Adrenal gland (tissue), 12 donors: ENCODE measurements around the gene CBX8. TPM values are rescaled to one million over a fixed set of nuclear protein-coding genes. Genes with fewer than 3 reads are reported as not detected.

Experiments used
- DNase-seq, 7 donors: peaks; one replicate each; pipeline ENCODE4 v3.0.0-alpha.2; 2019 to 2020
- H3K27ac ChIP-seq, 5 donors: fragments of 200-600 bp; sonication (generic) in 4 of 5; 1 replicate in 3 of 5; 2 replicates in 2 of 5; pipeline versions ENCODE4 v1.5.1 to v1.8.0; 2016 to 2020; ENCODE audit warnings: mild to moderate bottlenecking in 1 of 5
- H3K27me3 ChIP-seq: fragments of 200-600 bp; 2 replicates; pipeline ENCODE4 v1.8.0; 2021
- H3K36me3 ChIP-seq, 2 donors: fragments of 200-600 bp; replicated peaks in 1 of 2; 1 replicate in 1 of 2; 2 replicates in 1 of 2; pipeline versions ENCODE4 v1.5.1 to v1.8.0; 2018 to 2022
- H3K4me1 ChIP-seq, 2 donors: fragments of 200-600 bp; replicated peaks in 1 of 2; 1 replicate in 1 of 2; 2 replicates in 1 of 2; pipeline versions ENCODE4 v1.5.1 to v1.8.0; 2018 to 2021
- H3K4me3 ChIP-seq, 4 donors: fragments of 200-600 bp; sonication (generic) in 3 of 4; one replicate each; pipeline ENCODE4 v1.5.1; 2016 to 2018
- H3K9me3 ChIP-seq, 3 donors: fragments of 200-600 bp; sonication (generic) in 1 of 3; replicated peaks in 1 of 3; 1 replicate in 2 of 3; 2 replicates in 1 of 3; pipeline versions ENCODE4 v1.5.1 to v1.8.0; 2016 to 2021
- POLR2A ChIP-seq, 2 donors: fragments of 450-650 bp; IDR thresholded peaks; one replicate each; pipeline ENCODE4 v1.6.1; 2017; ENCODE audit warnings: antibody characterized with exemption in 2 of 2, mild to moderate bottlenecking in 2 of 2, moderate library complexity in 1 of 2
- WGBS, 4 donors: extraction: QIAGEN DNeasy Blood & Tissue Kit in 2 of 4; methylation state at CpG; one replicate each; pipeline versions ENCODE4 v1.1.5 to v1.1.7; 2013 to 2017; 5-methylcytosine and 5-hydroxymethylcytosine counted together
- intact Hi-C, 2 donors: fragments of 100-400 bp; cut with DNase I; formaldehyde crosslinking; loops; one replicate each; pipeline versions ENCODE4 v1.14.1 to v1.15.0; 2022 to 2023
- polyA plus RNA-seq, 3 donors: library from polyadenylated mRNA; stranded (reverse); fragments of 200-250 nt in 2 of 3; fragments of 350-450 nt in 1 of 3; fragmentation: Illumina TruSeq in 1 of 3; extraction: RNeasy Lipid Tissue Mini Kit (QIAGEN cat#74804) in 1 of 3; gene quantifications; one replicate each; pipeline ENCODE4 v1.2.3, GENCODE V29; 2013 to 2014
- total RNA-seq, 9 donors: library from RNA; depleted of rRNA in 4 of 9; stranded (reverse); fragments of >200 nt in 4 of 9; fragments of 120-200 nt in 1 of 9; fragmentation: NEBNext Ultra II Directional in 1 of 9; extraction: Animal tissue kit (Norgen Biotek cat#: 25700) in 1 of 9; gene quantifications; one replicate each; pipeline versions ENCODE4 v1.1.0 to v1.2.4, GENCODE V29; 2013 to 2023
- TF ChIP-seq, protein P1 (sequence below), 6 experiments: fragments of 450-650 bp in 4 of 6; fragments of 200-600 bp in 2 of 6; sonication (generic) in 1 of 6; IDR thresholded peaks; 1 replicate in 5 of 6; 2 replicates in 1 of 6; pipeline versions ENCODE4 v1.5.1 to v1.8.0; 2016 to 2021; ENCODE audit warnings: antibody characterized with exemption in 6 of 6, mild to moderate bottlenecking in 2 of 6, moderate library complexity in 1 of 6
- donor health status: healthy with polysubstance abuse.
- donor health status: Bipolar disorder and iron deficiency.
- donor health status: DM: yes; HTN: yes; CAD: no.
- donor health status: DM: no; HTN: no; CAD: no.
- donor health status: DM: no; HTN: no; CAD: no.
- donor health status: DM: yes; HTN: yes; CAD: no.

CBX8 gene
- total and polyA plus RNA-seq, 12 donors = 0.85 to 10.6 (median 5.5) TPM

DNA sequence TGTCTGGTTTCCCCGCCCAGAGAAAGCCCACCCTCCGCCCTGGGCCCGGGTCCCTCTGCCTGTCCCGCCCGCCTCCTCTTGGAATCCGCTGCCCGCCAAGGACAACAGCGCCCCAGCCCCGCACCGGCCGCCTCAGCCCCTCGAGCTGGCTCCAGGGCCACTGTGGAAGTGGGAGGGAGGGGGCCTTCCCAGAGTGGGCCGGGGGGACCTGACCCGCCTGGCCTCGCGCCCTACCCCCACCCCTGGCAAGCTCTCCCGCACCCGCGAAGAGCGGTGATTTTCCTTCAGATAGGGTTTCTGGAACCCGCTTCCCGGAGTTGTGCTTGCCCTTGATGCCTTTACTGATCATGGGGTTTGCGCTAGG is 2.3 kb upstream of the CBX8 start:
- WGBS, 4 donors = 3 to 6% (median 5%) methylated on average over 11 to 23 of the region's 23 CpGs
- Histone ChIP-seq H3K4me1 (peaks cover 13 to 30% of the 10 kb centered on the region in 2 donors), H3K27me3 (peaks cover 64% of the 10 kb centered on the region), H3K4me3 (no peak overlapping the region), H3K9me3 (no peaks in the 10 kb centered on the region), H3K36me3 (no peaks in the 10 kb centered on the region), H3K27ac (no peak overlapping the region)
- TF ChIP-seq, protein P1, sequence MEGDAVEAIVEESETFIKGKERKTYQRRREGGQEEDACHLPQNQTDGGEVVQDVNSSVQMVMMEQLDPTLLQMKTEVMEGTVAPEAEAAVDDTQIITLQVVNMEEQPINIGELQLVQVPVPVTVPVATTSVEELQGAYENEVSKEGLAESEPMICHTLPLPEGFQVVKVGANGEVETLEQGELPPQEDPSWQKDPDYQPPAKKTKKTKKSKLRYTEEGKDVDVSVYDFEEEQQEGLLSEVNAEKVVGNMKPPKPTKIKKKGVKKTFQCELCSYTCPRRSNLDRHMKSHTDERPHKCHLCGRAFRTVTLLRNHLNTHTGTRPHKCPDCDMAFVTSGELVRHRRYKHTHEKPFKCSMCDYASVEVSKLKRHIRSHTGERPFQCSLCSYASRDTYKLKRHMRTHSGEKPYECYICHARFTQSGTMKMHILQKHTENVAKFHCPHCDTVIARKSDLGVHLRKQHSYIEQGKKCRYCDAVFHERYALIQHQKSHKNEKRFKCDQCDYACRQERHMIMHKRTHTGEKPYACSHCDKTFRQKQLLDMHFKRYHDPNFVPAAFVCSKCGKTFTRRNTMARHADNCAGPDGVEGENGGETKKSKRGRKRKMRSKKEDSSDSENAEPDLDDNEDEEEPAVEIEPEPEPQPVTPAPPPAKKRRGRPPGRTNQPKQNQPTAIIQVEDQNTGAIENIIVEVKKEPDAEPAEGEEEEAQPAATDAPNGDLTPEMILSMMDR (IDR thresholded peaks at IDR 0.05) = no peak
- TF ChIP-seq POLR2A (IDR thresholded peaks at IDR 0.05) = no peak
- intact Hi-C loops = loop anchor here in 1 of 2 donors (2.0 kb wide), 1 partner anchor 42 kb away; no protein-coding TSS in a partner anchor
- DNase-seq = no peak

DNA sequence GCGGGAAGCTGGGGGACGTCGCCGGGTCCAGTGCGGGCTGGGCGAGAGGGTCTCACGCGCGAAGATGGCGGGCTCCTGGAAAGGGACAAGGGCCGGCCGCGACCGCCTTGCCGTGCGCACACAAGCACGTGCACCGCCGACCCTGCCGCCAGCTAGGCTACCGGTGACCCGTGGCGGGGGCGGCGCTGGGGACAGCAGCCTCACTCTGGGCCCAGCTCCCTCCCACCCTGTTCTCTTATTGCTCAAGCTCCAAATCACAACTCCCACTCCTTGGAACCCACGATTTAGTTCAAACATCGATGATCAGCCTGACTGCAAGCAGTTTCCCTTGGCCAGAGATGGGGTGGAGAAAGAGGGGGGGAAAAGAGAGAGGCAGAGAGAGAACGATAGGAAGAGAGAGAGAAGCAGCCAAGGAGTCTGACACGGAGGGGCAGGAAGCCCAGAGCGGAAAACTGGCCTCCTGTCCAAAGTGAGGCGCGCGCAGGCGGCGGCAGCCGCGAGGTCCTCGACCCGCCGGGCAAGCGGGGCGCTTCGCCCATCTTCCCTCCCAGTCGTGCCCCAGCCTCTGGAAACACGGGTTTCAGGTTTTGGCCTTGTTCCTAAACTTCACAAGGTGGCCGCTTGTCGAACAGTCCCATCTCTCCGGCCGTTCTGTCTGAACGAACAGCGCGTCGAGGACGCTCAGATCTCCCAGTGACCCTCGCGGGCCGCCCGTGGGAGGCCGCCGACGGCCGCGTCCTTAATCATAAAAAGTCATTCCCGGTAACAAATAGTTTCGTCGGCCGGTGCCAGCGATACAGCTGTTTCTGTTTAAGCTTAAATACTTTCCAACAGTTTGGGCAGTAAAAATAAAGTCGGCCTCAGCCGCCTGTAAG is 1.7 kb upstream of the CBX8 start:
- TF ChIP-seq, protein P1 (IDR thresholded peaks at IDR 0.05) = no peak
- no peak for TF ChIP-seq POLR2A (IDR thresholded peaks at IDR 0.05)
- no peak overlapping the region for H3K27ac ChIP-seq
- H3K27me3 ChIP-seq = peaks cover 59% of the 10 kb centered on the region
- intact Hi-C loops = loop anchor here in 1 of 2 donors (2.0 kb wide), 1 partner anchor 42 kb away; no protein-coding TSS in a partner anchor
- H3K36me3 ChIP-seq = no peaks in the 10 kb centered on the region
- H3K9me3 ChIP-seq = no peaks in the 10 kb centered on the region
- no peak for DNase-seq
- peaks cover 13 to 30% of the 10 kb centered on the region in 2 donors for H3K4me1 ChIP-seq
- peak overlapping the region in 2 of 4 donors; percentile 48 to 73 for H3K4me3 ChIP-seq
- WGBS, 4 donors = 2 to 5% (median 2%) methylated on average over 33 to 70 of the region's 70 CpGs

DNA sequence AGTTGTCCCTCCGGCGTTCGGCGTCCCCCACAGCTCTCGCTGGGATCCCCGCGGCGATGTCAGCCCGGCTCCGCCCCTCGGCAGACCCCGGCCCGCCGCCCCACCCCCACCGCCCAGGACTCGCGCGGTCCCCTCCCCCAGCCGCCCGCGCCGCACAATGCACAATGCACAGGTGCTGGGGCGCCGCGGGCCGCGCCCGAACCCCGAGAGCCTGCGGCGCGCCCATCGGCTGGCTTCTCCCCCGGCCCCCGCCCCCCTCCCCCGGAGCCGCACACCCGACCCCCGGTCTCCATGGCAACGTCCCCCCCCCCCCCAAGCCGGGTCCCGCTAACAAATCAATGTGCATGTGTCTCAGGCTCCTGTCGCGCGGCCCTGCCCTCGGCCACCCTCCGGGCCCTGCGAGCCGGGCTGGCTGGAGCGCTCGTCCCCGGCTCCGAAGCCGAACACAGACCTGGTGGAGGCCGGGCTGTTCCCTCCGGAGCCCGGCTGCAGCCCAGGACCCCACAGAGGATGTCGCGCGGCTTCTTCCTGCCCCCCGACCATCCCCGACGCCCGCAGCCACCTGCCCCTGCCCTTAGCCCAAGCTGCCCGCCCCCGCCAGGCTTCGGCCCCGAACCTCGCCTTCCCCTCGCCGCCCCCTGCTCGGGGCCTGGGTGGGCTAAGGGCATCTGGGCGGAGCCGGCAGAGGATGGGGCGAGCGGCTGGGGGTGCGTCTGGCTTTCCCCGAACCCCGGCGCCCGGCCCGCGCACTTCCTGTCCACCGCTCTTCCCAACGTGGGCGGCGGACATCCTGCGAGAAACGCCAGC is 818 bp upstream of the CBX8 start:
- Histone ChIP-seq H3K27ac (peak overlapping the region in 1 of 5 donors; percentile 84), H3K27me3 (peaks cover 59% of the 10 kb centered on the region), H3K9me3 (no peaks in the 10 kb centered on the region), H3K4me1 (peaks cover 13 to 30% of the 10 kb centered on the region in 2 donors), H3K36me3 (no peaks in the 10 kb centered on the region), H3K4me3 (peak overlapping the region in 2 of 4 donors; percentile 48 to 73)
- intact Hi-C loops = loop anchor here in 1 of 2 donors (2.0 kb wide), 1 partner anchor 43 kb away; no protein-coding TSS in a partner anchor
- DNase-seq = peak in 2 of 7 donors; percentile 40
- 1 to 3% (median 1%) methylated on average over 7 to 89 of the region's 89 CpGs; no CpG with 5 or more reads in 1 of the 4 donors for WGBS, 4 donors
- TF ChIP-seq, protein P1 (IDR thresholded peaks at IDR 0.05) = no peak
- no peak for TF ChIP-seq POLR2A (IDR thresholded peaks at IDR 0.05)

DNA sequence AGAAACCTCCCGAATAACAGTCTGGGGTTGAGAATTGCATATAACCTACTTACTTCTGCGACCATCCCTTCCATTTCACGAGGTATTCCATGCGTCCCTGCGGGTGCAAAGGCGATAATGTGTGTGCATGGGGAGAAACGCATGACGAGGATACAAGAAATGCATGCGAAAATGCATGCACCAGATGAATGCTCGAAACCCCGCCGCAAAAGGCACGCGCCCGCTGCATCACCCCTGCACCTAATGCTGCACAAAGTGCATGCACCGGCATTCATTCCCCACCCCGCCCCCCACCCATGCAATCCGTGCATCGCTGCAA is 474 bp downstream of the CBX8 start:
- intact Hi-C loops = no loop called here
- H3K4me1 ChIP-seq = peaks cover 13 to 30% of the 10 kb centered on the region in 2 donors
- TF ChIP-seq POLR2A (IDR thresholded peaks at IDR 0.05) = no peak
- TF ChIP-seq, protein P1 (IDR thresholded peaks at IDR 0.05) = no peak
- peaks cover 59% of the 10 kb centered on the region for H3K27me3 ChIP-seq
- H3K27ac ChIP-seq = peak overlapping the region in 2 of 5 donors; percentile 83 to 92
- no peaks in the 10 kb centered on the region for H3K9me3 ChIP-seq
- H3K4me3 ChIP-seq = peak overlapping the region; percentile 39 to 73 (median 51)
- no peak for DNase-seq
- WGBS, 4 donors = 1 to 6% (median 3%) methylated on average over 15 to 19 of the region's 19 CpGs
- H3K36me3 ChIP-seq = no peaks in the 10 kb centered on the region
